Measurements from ENCODE around the gene CROCC2. TPM values are rescaled to one million over a fixed set of nuclear protein-coding genes. Genes with fewer than 3 reads are reported as not detected.

Gene CROCC2
- total and polyA plus RNA-seq, 2 of the 13 experiments (the other 11 are each of a cell fraction or from before 2014, with no cell fraction given) = not detected

Other genes with a start within 250 kb of the CROCC2 start
- not detected in 2 replicates for gene AQP12B, start 223.5 kb upstream of the CROCC2 start, total RNA-seq (2016; rRNA removed; fragmentation: Illumina TruSeq; extraction: Trizol)
- gene AQP12B, start 223.5 kb upstream of the CROCC2 start, polyA plus RNA-seq (2011; rRNA removed) = not detected in 2 replicates
- gene AQP12A, start 214.5 kb upstream of the CROCC2 start, total RNA-seq (2016; rRNA removed; fragmentation: Illumina TruSeq; extraction: Trizol) = not detected in 2 replicates
- gene AQP12A, start 214.5 kb upstream of the CROCC2 start, polyA plus RNA-seq (2011; rRNA removed) = 0.20 TPM in 1 of 2 replicates, not detected in the other
- 0.24 TPM in 1 of 2 replicates, not detected in the other for gene KIF1A, start 86.1 kb upstream of the CROCC2 start, total RNA-seq (2016; rRNA removed; fragmentation: Illumina TruSeq; extraction: Trizol)
- gene KIF1A, start 86.1 kb upstream of the CROCC2 start, polyA plus RNA-seq (2011; rRNA removed) = 0.01 and 0.03 TPM in 2 replicates
- gene AGXT, start 37.5 kb upstream of the CROCC2 start, total RNA-seq (2016; rRNA removed; fragmentation: Illumina TruSeq; extraction: Trizol) = 30.5 and 41.9 TPM in 2 replicates
- gene AGXT, start 37.5 kb upstream of the CROCC2 start, polyA plus RNA-seq (2011; rRNA removed) = 96.1 and 133 TPM in 2 replicates
- gene MAB21L4, start 10.2 kb upstream of the CROCC2 start, total RNA-seq (2016; rRNA removed; fragmentation: Illumina TruSeq; extraction: Trizol) = 13.5 and 14.0 TPM in 2 replicates
- gene MAB21L4, start 10.2 kb upstream of the CROCC2 start, polyA plus RNA-seq (2011; rRNA removed) = 3.0 and 3.6 TPM in 2 replicates
- gene SNED1, start 92.3 kb downstream of the CROCC2 start, total RNA-seq (2016; rRNA removed; fragmentation: Illumina TruSeq; extraction: Trizol) = 0.15 TPM in 1 of 2 replicates, not detected in the other
- gene SNED1, start 92.3 kb downstream of the CROCC2 start, polyA plus RNA-seq (2011; rRNA removed) = 0.35 and 0.65 TPM in 2 replicates
- gene MTERF4, start 196.0 kb downstream of the CROCC2 start, total RNA-seq (2016; rRNA removed; fragmentation: Illumina TruSeq; extraction: Trizol) = 59.8 and 61.5 TPM in 2 replicates
- gene MTERF4, start 196.0 kb downstream of the CROCC2 start, polyA plus RNA-seq (2011; rRNA removed) = 37.1 and 50.5 TPM in 2 replicates
- 16.0 and 17.0 TPM in 2 replicates for gene PASK, start 243.1 kb downstream of the CROCC2 start, total RNA-seq (2016; rRNA removed; fragmentation: Illumina TruSeq; extraction: Trizol)
- gene PASK, start 243.1 kb downstream of the CROCC2 start, polyA plus RNA-seq (2011; rRNA removed) = 6.9 and 7.1 TPM in 2 replicates
- gene PPP1R7, start 244.1 kb downstream of the CROCC2 start, total RNA-seq (2016; rRNA removed; fragmentation: Illumina TruSeq; extraction: Trizol) = 67.9 and 77.2 TPM in 2 replicates
- gene PPP1R7, start 244.1 kb downstream of the CROCC2 start, polyA plus RNA-seq (2011; rRNA removed) = 27.4 and 33.3 TPM in 2 replicates

Data from HepG2 (cell line).